Activated CD4-positive, alpha-beta T cell treated with anti-CD3 and anti-CD28 coated beads for 1 hour (primary cell): Measurements from ENCODE around the gene EDA.
"Not testable (repeated sequence)": the region's sequence is repeated elsewhere in the genome, so short reads cannot be mapped to it uniquely, and the experiment has no call there.

Experiments
- DNase-seq: peaks from one replicate; pipeline ENCODE4 v3.0.0-alpha.2; 2020

The EDA gene

DNA sequence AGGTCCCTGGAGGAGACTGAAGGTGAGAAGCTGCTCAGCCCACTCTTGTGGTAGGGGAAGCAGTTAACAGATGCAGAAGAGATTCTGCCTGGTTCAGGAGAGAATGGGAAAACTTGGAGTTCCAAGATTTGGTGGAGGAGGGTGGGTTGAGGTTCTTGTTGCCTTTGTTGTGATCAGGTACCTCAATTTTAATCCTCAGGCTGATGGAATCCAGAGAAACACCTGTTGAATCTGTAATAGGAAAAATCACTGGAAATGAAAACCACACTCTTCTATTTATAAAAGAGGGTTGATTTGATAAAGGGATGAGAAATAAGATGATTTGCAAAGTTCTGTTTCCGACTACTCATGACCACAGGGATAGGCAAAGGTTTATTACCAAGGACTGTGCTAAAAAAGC, 132.1 kb downstream of the EDA start:
- DNase-seq = no peak

DNA sequence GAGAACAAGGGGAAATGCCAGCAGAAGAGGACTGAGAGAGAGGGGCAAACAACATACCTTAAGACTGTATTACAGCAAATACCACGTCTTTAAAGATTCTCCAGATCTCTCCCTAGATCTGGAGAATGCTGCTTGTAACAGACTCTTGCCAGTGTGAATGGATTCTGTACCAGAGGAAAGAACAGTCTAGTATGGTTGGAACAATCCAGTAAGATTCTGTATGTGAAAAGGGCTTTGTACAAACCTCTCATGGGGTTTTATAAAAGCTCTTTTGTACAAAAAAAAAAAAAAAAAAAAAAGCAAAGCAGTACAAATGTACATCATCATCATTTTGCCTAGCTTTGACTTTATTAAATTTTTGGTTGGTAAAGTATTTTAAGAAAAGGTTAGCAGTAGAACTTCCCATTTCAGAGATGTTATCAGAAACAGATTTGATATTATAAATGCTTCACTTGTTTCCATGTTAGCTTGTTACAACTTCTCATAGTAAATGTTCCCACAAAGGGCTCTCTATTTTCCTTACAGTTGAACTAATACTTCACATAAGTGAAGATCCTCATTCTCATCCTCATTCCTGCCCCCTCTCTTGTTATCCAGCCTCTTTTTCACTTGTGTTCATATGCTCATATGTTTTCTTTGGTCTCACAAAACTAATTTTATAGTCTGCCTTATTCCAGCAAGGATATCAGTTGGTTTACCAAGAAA, 144.2 kb downstream of the EDA start:
- no peak for DNase-seq

DNA sequence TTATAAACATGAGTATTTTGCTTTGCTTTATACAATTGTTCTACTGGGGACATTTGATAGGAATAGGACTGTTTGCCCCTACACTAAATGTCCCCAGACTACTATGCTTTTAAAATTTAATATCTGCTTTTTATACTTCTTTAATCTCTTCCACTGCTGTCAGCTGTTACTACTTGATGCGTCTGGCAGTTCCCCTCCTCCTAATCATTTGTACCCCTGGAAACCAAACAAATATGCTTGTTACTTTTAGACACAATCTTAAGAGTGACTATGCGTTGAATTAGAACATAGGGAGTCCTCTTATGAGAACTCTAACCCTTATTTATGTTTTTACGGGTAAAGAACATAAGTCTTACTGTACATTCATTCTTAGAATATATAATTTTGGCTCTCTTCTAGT, 145.7 kb downstream of the EDA start:
- DNase-seq = no peak

DNA sequence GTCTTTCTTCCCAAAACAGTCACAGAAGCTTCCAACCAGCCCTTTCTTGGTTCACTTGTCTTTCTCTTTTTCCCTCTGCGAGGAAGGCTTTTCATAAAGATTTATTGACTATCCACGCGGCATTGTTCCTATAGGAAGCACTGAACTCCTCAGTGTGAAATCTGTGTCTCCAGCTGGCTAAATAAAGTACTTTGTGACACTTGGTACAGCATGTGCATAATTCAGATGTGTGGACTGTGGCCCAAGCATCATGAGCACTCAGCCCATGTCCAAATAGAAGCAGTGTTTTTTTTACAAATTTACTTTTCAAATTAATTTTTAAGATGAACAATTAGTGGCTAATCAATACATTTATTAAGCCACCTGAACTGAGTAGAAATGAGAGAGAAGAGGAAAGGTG, 146.4 kb downstream of the EDA start:
- DNase-seq = no peak

DNA sequence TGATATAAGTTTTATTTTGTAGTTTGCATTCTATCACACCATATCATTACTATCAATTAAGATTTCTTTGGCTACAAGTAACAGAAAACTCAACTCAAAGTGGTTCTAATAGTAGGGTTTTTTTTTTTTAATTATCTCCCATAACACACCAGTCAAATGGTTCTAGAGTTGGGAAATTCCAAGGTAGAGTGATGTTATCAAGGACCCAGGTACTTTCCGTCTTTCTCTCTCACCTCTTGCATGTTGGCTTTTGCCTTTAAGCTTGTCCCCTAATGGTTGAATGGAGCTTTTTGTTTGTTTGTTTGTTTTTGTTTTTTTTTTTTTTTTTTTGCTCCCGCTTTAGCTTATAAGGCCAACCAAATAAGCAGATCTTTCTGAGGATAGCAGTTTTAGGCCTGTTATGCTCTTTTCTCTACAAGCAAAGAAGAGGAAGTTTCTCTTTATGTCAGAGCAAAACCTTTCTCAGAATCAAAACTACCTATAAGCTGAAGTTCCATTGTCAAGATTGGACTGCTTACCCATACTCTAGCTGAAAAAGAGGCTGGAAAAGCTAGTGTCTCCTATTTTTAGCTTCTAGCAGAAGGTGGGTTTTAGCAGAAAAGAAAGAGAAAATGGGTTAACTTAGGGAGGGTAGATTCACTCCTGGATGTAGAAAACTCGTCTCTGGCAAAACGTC, 177.5 kb downstream of the EDA start:
- no peak for DNase-seq

DNA sequence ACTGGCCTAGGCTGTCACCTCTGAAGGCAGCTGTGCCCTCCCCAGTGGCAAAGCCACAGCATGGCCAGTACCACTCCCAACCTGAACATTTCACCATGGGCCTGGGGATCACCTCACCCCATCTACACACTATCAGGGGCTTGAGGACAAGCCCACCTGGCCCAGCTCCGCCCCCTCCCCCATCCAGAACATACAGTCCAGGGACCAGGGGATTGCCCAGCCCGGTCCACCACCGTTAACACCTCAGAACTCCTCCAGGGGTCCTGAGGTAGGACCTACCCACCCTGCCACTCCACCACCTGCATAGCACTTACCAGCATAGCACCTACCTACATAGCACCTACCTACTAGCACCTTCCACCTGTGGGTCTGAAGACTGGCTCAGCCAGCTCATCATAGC, 179.8 kb downstream of the EDA start:
- no peak for DNase-seq

DNA sequence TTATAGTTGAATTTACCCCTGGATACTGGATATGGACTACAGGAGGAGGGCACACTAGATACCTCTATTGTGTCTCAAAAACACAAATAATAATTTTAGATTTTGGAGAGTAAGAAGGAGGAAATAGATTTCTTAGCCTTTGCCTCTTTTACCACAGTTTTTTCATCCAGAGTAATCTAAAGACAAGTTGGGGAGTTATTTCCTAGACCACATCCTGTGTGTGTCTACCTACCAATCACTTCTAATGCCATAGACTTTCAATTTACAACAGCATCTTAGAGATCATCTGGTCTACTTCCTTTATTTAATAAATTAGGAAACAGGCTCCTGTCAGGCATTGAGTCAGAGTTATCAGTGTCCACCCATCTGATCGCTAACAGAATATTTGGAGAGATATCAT, 191.5 kb downstream of the EDA start:
- no peak for DNase-seq

DNA sequence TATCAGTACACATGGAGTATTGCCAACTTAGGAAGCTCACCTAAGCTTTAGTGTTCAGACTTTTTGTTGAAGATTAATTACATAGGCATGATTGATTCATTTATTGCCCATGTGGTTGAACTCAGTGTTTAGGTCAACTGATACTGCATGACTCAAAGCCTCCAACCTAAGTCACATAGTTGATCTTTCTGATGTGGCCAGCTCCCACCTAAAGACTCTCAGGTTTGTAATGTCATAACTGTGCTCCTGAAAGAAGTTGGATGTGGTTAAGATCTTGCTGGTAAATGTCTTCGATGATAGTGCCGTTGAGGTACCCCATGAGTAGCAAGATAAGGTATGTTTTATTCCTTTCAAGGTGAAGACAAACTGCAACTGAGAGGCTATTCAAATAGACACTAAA, 192.5 kb downstream of the EDA start:
- DNase-seq = no peak

DNA sequence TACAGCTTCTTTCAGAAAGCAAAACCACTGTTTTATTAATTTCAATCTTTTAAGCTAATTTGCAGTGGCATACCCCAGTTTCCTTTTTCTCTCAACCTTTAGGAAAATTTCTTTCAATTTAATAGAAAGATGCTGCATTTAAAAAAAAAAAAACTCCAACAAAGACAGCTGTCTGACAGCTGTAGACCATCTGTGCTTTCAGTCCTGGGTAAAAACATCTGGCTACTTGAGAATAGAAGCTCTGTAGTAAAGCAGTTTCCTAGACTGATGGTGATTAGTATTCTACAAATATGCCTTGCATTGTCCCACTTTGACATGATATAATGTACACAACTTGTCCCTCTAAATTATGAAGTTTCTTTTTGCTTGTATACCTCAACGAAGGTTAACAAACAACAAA, 197.8 kb downstream of the EDA start:
- no peak for DNase-seq

DNA sequence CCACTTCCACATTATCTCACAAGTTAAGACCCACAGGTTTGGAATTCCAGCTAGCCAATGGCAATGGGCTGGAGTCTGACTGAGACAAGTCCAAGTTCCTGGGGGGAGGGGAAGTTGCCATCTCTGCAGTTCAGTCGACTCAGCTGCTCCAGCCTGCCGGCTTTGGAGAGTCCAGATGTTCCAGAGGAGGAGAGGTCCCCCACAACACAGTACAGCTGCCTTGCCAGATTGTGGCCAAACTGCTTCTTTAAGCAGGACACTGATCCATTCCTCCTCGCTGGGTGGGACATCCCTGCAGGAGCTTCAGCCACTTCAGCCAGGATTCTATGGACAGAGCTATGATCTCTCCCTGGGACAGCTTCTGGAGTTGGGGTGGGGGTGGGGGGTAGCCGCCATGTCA, 199.2 kb downstream of the EDA start:
- no peak for DNase-seq

DNA sequence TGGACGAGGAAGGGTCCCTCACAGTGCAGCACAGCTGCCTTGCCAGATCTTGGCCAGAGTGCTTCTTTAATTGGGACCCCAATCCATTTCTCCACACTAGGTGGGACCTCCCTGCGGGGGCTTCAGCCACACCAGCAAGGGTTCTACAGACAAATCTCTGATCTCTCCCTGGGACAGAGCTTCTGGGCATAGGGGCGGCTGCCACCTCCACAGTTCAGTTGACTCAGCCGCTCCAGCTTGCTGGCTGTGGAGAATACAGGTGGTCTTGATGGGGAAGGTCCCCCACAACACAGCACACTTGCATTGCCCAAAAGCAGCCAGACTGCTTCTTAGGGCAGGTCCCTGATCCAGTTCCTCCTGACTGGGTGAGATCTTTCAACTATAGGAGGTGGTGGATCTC, 199.6 kb downstream of the EDA start:
- no peak for DNase-seq

DNA sequence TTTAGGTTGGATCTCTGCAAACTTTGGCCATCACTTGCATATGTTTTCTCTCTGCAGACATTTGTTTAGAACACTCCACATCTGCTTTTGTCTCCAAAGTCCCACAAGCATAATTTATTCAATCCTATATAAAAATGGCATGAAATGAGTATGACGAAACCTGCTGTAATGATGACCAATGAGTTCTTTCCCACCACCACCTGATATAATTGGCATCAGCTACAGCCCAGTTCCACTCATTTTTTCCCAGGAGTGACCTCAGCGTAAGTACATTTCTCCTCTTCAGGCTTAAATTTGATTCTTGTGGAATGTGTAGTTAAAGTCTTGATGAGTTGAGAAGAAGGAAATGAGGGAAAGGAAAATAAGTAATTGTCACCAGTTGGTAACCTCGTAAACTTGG, 228.7 kb downstream of the EDA start:
- DNase-seq = no peak

DNA sequence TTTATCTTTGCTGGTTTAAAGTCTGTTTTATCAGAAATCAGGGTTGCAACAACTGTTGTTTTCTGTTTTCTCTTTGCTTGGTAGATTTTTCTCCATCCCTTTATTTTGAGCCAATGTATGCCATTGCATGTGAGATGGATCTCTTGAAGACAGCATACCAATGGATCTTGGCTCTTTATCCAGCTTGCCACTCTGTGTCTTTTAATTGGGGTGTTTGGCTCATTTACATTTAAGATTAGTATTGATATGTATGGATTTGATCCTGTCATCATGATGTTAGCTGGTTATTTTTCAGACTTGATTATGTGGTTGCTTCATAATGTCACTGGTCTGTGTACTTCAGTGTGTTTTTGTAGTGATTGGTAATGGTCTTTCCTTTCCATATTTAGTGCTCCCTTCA, 244.1 kb downstream of the EDA start:
- not testable (repeated sequence) for DNase-seq

DNA sequence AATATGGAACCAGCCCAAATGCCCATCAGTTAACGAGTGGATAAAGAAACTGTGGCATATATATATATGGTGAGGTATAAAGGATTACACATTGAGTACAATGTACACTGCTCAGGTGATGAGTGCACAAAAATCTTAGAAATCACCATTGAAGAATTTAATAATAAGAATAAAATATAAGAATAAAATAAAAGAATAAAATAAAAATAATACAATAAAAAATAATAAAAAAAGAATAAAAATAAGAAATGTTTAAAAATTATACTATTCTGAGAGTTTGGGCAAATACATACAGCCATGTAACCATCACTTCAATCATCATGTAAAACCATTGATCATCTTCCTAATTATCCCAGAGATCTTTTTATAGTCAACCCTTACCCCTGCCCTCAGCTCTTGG, 260.3 kb downstream of the EDA start:
- no peak for DNase-seq

DNA sequence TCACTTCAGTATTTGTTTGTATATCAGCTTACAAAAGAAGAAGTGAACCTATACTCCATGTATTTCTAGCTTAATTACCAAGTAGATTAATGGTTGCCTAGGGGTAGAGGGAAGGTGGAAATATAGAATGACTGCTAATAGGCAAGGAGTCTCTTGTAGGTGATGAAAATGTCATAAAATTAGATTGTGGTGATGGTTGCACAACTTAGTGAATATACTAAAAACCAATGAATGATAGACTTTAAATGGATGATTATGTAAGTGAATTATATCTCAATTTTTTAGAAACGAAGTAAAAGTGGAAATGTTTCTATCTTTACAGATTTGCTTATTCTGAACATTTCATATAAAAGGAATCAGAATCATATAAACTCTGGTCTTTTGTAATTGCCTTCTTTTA, 268.3 kb downstream of the EDA start:
- DNase-seq = no peak

DNA sequence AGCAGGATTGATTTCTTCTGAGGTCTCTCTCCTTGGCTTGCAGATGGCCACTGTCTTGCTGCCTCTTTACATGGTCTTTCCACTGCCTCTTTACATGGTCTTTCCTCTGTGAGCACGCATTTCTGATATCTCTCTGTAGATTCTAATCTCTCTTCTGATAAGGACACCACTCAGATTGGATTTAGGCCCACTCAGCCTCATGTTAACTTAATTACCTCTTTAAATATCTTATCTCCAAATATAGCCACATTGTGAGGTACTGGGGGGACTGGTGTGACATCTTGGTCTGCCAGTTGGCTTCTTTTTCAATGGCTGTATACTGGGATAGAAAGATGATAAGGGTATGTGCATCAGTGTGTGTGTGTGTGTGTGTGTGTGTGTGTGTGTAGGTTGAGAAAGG, 280.1 kb downstream of the EDA start:
- DNase-seq = no peak

DNA sequence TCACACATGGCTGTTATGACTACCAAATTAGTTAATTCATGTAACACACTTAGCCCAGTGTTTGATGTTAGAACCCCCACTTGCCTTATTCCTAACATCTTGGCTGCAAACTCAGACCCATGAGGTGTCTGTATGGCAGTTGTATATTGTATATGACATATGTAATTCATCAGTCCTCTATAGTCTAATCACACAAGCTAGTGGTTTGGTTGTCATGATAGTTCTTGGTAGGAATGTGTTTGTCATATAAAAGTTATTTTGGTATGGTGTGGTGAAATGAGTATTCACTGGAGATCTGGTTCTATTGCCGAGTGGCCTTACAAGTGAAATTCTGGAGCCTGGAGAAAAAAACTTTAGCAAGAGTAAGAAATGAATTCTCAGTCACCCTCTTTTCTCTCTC, 284.6 kb downstream of the EDA start:
- DNase-seq = no peak

DNA sequence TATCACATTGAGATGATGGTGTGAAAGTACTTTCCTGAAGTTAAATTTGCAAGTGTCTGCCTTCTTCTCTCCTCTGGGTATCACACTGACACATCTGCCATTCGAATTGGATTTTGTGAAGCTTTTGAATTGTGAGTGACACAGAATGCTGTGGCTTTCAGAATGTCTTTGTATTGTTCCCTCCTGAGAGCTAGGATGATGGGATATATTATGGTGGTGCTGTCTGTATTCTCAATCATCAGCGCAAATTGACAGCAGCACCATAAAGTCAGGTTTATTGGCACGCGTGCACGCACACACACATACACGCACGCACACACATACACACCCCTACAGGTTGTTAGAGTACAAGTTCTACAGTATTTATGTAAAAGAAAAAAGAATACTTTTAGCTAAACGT, 290.5 kb downstream of the EDA start:
- no peak for DNase-seq

DNA sequence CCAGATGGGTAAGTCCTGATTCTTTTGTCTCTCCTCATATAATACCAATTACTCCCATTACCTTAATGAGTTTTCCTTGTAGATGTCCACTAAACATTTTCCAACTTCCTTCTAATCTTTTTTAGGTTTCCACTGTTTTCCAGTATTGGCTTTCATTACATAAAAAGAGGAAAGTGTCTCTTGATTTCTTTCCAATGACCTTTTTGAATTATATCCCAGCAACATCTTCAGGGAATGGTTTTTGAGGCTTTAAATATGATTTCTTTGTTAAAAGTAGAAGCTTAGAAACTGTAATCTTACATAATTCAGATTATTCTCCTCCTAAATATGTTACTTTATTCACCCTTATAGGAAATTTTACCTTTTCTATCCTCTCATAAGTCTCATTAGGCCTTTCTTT, 298.9 kb downstream of the EDA start:
- no peak for DNase-seq

DNA sequence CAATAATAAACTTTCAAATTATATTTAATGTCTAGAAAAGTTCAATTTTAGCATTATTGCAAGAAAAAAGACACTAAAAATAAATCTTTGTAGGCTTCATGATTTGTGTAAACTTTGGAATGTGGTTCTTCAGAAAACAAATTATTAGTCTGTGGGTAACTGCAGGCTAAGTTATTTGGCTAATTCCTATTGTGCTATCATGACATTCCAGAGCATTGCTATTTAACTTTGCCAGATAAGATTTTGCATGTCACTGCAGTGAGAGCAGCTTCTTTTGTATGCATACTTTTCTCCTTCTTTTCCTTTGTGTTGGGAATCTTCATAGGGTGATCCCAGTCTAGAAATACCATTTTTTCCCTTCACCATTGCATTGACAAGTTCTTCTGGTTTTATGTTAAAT, 303.8 kb downstream of the EDA start:
- no peak for DNase-seq

DNA sequence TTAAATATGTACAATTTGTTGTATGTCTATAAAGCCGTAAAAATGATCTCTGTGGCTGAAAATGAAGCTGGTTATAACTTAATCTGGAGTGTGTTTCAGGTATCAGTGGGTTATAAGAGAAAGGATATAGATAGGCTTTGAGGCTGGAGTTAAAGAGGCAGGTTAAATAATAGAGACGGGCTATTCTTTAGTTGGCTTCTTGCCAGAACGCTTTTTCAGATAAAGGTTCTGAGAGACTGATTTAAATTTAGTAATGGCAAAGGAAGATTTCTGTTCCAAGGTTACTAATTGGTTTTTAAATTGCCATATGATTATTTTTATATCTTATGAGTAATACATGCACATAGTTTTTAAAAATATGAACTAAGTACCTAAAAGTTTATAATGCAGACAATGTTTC, 316.4 kb downstream of the EDA start:
- DNase-seq = no peak

DNA sequence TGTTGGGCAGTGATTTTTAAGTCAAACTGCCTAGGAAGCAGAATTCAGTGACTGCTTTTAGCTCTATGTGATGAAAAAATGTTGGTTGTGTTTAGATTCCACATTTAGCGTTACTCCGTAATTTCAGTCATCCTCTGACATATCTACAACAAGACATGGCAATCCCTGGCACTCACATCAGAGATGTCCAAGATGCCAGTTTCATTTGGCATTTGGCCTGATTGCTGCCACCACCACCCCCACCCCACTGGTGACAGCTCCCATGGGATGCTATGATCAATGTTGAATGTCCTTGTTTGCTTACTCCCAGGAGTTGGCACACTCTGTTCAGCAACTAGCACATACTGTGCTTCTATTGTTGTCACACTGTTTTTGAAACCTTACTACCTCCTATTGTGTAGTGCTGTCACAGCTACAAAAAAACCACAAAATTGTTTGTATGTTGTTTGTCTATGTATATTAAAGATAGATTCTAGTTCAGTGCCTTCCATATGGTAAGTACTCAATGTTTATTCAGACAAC, 332.4 kb downstream of the EDA start:
- no peak for DNase-seq

DNA sequence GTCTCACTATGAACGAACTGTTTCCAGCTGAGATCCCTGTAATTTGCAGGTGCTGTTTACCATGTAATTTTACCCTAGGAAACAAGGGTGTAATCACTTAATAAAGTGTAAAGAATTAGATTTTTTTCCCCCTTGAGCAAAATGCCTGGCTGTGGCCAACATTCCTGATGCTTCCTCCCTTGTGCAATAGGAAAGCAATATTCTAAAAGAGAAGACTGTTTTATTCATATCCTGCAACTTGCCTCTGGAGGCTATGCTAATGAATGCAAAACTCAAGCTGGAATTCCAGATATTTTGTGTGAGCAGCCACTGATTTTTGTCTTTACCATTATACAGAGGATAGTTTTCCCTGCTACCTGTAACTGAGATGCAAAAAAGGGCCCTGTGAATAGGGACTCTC, 335.8 kb downstream of the EDA start:
- no peak for DNase-seq

DNA sequence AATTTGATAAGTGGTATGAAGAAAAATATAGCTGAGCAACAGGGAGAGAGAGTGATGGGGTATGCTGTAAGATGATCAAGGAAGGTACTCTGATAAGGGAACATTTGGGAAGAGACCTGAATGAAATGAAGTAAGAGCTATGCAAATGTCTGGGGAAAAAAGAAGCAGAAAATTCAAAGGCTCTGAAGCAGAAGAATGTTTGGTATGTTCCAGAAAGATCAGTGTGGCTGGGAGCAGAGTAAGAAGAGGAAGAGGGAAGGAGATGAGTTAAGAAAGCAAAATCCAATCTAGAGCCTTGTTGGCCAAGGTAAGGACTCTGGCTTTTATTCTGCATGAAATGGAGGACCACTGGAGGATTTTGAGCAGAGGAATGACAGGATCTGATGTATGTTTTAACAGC, 343.8 kb downstream of the EDA start:
- no peak for DNase-seq
